Measurements from ENCODE around the gene ATXN7L1.

The ATXN7L1 gene

DNA sequence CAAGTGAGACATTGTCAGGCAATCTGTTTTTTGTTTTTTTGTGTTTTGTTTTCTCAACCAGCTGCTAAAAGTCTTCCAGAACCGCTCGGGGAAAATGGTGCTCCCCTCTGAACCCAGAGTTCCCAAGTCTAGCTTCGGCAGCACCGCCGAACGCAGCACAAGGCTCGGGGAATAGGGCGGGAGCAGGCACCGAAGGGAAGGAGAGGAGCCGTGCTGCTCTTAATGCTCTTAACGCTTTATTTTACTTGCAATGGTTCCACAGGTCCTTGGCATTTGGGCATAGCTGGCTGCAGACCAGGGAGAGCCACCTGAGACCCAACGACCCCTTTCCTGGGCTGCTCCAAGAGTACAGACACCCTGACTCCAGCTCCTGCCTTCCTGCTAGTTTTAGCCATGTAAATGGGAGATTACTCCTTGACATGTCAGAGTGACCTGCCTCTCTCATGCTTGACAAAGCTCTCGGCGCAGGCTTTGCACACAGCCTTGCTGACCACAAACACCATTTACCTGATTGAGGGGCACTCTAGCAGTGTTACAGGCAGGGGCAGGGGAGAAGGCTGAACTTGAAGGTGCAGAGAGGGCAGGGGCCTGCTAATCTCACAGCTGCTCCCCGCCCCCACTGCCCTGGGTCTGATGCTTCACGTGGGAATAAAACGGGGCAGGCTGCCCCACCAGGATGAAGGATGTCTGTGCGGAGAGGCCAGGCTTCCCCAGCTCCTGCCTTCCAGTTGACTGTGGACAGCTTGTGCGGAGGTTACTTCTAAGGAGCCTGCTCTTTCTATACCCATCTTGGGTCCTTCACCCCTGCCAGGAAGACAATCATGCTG lies 236.5 kb downstream of the ATXN7L1 start:
- no peak for DNase-seq

DNA sequence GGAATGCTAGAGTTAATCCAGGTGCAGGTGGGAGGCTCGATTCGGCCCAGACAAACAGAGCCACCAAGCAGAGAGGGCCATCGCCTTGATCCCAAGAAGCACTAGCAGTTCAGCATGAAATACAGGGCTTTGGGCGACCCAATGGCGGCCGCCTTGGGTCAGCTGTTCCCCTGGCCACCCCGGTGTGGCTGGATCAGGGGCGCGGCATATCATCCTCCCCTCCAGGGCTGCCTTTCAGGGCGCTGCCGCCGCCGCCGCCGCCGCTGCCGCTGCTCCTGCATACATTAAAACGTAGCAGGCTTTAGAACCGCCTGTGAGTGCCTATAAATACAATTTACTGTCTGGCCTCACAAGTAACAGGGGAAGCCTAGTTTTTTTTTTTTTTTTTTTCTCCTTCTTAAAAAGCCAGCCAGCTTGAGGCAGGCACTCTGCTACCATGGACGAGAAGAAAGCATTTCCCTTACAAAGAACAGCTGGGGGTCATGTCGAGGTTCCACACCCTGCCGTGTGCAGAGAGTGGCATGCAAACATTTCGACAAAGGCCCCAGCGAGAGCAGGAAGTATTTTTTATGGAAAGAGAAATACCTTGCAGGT lies 237.4 kb downstream of the ATXN7L1 start:
- DNase-seq: peak; percentile 64

DNA sequence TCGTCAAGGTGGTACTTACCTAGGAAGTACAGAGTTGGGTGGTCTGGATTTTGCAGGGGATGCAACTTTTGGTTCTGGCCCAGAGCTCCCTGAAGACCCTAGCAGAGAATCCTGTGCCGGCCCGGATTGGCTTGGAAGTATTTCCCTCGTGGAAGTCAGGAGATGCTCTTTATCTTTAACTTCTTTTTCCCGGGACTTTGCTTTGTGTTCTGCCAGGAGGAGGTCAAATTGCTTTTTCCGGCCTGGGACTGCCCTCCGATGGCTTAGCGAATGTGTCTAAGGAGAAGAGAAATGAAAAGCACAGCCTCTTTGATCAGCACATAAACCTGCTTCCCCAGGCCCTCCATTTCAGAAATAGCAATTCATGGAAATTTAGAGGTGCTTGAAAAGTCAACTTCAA lies 238.1 kb downstream of the ATXN7L1 start:
- DNase-seq: no peak

DNA sequence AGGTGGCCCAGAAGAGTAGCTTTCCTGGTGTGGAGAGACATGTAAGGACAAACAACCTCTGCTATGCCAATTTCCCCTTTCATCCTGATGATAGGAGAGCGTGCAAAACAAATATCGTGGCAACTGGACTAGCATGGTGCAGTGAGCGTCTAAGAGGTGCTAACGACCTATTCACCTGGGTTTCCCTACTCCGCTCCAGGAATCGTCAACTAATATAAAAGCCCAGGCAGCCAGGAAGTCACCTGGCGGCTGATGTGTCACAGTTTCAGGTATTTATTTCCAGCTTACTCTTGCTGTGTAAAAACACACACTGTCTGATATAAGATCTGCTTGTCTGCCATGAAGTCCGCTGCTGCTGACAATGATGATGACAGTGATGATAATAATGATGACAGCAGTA lies 238.6 kb downstream of the ATXN7L1 start:
- DNase-seq: peak; percentile 88

DNA sequence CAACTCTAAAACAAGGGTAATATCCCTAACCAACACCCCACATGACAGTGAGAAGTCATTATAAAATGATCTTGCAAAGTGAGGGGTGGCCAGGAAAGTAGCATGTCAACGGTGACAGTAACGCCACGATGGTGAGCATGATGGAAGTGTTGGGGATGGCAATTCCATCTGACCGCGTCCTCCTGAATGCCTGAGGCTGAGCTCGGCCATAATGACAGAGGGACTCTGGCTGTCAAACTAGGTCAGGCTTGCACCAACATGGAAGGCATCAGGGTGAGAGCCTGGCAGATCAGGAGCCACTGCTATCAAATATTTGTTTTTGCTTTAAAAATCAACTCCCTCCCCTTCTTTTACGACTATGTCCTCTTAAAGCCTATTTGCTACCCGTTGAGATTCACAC lies 239.4 kb downstream of the ATXN7L1 start:
- no peak for DNase-seq

DNA sequence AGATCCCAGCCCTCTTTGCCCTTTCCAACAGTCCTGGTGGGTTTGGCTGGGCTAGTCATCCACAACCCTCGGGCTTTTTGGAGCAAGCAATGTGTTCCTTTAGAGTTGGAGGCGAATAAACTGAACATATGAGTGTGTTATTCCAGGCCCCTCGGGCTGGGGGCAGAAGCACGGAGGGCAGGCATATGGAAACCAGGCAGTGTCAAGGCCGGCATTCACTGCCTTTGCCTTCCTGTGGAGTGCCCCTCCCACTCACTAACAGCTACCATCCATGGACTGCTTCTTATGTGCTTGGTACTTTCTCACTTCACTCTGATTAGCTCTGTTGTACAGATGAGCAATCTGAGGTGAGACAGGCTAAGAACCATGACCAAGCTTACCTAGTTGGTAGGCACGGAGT lies 241.2 kb downstream of the ATXN7L1 start:
- no peak for DNase-seq

DNA sequence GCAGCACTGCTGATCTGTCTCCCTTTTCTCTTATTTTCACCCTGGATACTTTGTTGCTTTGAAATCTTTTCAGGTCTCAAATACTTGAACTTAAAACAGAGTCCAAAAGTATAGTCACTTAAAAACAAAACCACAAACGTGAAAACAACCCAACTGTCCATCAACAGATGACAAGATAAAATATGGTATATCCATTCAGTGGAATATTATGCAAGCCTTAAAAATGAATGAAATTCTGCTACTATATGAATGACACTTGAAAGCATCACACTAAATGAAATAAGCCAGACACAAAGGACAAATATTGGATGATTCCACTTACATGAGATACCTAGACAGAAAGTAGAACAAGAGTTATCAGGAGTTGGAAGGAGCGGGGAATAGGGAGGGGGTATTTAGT lies 250.4 kb downstream of the ATXN7L1 start:
- no peak for DNase-seq

DNA sequence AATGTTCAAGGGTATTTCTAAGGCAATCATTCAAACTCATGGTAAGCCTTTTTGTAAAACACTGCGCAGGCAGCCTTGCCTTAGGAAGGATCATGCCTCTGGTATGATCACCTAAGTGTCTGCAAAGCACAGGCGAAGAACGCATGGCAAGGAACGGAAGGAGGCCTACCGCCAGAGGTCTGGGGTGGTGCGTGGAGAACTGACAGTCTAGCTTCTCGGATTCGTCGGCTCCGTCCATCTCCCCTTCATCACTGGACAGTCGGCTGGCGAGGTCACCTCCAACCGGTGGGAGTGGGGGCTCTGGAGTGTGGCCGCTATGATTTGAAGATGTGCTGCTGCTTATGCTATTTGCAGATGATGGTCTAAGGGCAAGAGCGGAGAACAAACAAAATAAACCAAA lies 252.5 kb downstream of the ATXN7L1 start:
- no peak for DNase-seq

DNA sequence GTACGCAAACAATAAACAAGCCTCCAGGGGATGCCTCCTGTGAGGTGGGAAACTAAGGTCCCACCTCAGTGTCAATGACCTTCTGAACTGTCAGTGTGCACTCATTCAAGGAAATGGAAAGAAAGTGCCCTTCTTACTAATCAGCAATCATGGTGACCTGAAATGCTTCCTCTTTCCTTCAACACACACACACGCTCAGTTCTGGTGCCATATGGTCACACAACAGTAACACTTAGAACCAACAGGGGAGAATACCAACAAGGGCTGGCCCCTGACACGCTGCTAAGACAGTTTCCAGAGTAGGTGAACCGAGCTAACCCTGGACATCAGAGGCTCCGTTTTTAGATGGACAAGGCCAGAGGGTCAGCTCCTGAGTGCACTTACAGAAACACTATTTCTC lies 253.0 kb downstream of the ATXN7L1 start:
- DNase-seq: no peak

DNA sequence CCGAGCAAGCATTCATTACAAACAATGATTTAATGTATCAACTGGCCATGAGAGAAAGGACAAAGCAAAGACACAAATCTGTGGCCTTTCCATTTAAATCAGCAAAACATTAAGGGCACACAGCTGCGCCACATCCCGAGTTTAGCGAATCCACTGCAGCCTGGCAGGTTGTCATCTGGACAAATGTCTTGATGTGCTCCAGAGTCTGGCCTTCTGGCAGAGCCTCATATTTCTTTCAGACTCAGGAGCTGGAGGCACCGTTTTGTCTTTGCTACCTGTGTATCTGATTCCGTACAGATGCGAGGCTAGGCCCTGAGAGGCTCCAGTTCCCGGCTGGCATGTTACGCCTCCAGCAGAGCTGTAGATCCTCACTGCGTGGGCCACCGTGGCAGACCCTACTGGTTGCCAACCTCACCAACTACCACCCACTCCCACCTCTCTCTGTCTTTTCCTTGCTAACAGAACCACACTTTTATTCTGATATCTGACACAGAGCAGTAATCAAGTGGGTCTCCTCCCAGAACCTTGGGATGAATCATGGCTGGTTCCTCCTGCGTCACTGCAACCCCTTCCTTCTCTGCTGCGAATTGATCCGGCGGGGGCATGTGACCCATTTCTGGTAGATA lies 254.2 kb downstream of the ATXN7L1 start:
- DNase-seq: no peak

DNA sequence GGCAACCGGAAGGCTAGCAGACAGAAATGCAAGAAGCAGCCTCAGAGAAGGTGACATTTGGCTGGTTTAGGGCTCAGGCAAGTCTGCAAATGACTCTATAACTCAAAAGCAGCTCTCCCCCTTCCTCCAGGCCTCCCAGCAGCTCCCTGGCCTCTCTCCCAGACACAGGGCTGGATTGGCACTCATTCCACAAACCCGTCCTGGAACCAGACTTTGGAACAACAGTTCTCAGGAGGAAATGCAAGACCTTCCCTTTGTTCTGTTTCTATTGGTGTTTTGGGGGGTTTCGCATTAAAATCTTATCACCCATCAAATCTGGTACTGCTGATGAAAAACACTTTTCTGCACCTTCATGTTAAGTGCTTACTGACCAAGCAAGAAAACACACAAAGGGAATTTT lies 254.8 kb downstream of the ATXN7L1 start:
- no peak for DNase-seq

DNA sequence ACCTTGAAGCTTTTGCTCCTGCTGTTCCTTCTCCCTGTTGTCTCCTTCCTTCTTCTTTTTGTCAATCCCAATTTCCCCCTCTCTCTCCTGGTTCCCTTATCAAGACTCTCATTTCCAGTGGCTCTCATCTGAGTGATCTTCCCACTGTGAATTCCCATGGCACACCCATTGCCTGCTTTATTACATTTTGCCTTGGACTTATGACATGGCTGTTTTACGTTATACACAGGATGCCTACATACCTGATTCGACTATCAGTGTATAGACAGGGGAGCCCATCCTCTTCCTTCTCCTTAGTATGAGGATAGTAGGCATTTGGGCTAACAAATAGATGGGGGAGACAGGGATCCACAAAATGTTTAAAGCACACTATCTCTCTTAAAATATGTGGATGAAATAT lies 255.2 kb downstream of the ATXN7L1 start:
- DNase-seq: no peak

DNA sequence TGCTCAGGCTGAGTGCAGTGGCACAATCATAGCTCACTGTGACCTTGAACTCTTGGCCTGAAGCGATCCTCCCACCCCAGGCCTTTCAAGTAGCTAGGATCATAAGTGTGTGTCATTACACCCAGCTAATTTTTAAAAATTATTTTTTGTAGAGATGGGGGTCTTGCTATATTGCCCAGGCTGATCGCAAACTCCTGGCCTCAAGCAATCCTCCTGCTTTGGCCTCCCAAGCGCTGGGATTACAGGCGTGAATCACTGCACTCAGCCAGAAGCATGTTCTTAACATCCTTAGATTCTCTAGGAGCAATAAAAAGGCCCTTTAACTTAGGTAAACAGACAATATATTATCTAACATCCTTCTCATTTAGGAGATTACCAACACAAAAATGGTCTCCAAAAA lies 256.8 kb downstream of the ATXN7L1 start:
- no peak for DNase-seq

DNA sequence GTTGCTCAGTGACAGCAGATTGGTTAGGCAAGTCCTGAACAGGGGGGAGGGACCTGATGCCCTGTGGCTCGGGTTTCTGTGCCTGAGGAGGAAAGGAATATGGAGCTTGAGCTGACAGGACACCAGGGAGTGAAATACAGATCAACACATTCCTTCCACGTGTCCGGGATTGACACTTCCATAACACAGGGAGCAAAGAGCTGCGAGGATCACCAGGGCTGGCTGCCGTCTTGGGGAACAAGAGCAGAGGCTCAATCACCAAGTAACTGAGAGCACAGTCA lies 258.4 kb downstream of the ATXN7L1 start:
- DNase-seq: no peak

DNA sequence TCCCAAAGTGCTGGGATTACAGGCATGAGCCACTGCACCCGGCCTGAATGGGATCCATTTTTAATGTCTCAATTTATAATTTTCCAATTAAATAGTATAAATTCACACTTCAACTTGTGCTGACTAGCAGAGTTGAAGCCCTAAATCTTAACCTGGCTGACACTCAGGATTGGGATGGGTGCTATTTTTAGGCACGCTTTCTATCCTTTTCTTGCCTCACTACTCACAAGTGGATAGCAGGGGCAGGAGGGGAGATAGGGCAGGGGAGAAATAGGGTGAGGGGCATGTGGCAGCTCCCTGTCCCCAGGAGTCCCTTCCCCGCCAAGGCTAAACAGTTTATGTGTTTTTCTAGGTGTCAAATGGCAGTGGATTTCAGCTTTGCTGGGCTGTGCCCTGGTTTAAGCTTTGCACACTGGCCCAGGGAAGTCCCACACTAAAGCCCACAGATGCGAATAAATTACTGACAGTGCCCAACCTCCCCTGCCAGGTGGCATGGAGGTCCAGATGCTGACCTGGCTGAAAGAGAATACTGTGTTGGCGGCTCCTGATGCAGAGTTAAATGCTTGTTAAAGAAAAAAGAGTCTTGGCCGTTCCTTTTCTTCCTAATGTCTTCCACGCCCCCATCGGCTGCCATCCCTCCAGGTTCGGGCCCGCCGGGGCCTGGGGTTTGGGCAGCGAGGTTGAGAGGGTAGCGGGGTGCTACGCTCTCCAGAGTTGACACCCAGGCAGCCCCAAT lies 259.0 kb downstream of the ATXN7L1 start:
- no peak for DNase-seq

DNA sequence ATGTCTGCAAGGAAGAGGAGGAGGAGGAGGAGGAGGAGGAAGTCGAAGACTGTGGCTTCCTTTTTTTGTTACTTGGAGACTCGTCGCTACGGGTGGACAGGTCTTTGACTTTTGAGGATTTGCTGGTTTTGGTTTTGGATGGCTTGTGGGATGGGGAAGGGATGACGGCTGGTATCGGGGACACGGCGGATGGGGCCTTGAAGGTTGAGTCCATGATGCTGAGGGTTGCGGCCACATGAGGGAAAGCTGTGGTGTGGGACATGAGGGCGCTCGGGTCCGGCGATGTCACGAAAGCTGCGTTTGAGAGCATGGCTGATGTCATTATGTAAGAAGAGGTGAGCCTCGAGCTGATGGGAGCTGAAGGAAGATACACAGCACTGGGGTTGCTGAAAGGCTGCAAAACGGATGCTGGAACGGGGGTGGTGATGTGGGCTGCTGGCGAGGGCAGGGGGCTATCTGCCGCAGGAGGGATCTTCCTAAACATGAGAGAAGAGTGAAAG lies 262.0 kb downstream of the ATXN7L1 start:
- no peak for DNase-seq

DNA sequence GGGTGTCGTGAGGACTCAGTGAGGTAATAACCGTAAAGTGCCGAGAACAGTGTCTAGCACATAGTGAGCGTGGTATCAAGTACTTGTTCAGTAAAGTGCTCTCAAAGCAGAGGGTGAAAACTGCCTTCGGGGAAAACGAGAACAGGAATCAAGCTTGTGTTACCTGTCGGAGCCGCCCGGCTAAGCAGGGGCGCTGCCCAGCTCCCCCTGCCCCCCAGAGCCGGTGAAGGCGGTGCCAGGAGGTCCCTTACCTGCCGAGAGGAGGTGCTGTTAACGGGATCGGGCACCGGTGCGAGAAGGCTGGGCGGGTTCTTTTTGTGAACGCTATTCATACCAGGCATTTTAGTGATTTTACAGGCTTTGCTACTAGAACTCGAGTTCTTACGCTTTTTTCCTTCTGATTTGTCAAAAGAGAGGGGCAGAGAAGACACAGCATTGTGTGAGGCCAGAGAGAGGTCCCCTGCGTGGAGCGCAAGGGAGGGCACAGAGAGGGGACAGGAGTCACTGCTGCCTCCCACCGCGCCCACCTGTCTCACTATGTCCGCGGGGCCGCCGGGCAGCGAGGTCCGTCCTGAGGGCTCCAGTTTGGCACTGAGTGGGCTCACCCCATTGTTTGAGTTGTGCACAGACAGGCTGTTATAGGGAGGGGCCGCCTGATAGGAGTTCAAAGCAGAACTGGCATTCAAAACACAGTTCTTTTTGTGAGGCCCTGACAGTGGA lies 262.6 kb downstream of the ATXN7L1 start:
- no peak for DNase-seq

DNA sequence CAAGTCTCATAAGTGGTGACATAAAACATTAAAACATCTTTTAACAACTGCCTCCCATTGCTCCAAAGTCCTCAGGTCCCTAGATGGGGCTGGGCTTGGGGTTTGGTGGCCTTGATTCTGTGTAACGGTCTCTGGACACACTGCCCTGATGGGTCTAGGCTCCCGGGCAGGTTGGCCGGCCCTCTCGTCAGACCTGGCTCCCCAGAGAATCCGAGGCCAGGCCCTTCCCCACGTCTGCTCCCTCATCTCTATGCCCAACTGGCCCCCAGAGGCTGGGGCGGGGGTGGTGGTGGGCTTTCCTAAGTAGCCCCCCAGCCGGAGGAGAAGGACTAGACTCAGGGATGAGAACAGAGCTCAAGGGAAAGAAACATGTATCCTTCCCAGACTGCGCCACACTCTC lies 263.6 kb downstream of the ATXN7L1 start:
- no peak for DNase-seq

DNA sequence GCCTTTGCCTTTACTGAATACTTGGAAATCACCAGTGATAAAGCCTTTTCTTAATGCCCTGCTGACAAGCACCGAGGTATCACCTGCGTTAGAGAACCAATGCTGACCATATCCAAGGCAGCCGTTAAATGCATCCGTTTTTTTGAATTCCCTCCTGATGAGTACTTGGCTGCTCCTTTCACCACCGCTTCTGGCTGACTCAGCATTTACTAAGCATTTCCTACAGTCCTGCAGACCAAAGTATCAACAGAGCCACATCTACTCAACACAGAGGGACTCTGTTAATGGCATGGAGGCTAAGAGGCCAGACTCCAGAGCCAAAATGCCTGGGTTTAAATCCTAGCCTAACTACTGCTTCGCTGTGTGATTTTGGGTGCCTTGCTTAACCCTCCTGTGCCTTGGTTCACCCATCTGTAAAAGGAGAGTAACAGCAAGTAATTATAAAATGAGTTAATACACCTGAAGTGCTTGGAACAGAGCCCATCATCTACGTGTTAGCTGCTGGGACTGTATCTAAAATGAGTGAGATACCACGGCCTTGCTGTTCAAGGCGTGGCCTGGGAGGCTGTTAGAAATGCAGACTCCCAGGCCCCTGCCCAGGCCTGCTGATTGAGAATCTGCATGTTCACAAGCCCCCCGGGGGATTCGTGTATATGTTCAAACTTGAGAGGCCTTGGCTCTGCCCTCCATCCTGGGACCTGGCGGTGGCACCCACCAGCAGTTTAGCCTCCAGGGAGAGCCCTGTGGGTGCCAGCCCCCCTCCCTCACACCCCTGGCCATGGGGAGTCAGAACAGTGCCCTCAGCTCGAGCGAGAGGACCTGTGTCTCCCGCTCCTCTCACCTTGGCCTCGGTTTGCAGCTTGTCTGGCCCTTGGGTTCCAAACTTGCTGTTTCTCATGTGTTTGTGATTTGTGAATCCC lies 264.3 kb downstream of the ATXN7L1 start:
- DNase-seq: no peak

DNA sequence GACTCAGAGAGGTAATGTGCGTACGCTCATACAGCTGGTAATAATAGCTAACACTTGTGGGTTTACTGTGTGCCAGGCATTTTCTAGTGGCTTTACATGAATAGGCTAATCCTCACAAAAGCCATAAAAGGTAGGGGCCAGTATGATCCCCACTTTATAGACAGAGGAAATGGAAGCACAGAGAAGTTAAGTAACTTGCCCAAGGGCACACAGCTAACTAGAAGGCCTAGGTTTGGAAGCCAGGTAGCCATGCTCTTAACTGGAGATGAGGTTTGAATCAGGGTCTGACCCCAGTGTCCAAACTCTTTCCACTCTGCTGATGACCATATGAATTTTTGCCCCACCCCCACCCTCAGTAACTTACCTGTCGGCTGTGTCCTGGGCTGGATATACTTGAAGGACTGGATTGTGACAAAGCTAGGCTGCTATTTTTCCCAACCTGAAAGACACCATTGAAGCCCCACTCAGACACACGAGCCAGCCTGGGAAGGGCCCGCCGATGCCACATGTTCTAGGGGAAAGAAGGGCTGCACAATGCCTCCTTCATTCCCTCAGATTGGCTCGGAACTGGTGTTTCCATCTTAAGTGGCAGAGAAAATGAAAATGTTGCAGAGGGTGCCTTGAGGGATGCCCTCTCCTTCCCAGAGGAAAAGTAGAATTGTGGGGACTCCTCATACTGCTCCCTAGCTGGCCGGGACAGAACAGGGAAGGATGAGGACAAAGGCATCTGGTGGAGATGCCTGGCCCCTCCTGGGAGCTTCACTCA lies 266.1 kb downstream of the ATXN7L1 start:
- no peak for DNase-seq
